ENCODE results near the gene CD209. TPM values are rescaled to one million over a fixed set of nuclear protein-coding genes. Genes with fewer than 3 reads are reported as not detected.

The CD209 gene
- total RNA-seq, 6 experiments from 2014 or later = not detected

DNA sequence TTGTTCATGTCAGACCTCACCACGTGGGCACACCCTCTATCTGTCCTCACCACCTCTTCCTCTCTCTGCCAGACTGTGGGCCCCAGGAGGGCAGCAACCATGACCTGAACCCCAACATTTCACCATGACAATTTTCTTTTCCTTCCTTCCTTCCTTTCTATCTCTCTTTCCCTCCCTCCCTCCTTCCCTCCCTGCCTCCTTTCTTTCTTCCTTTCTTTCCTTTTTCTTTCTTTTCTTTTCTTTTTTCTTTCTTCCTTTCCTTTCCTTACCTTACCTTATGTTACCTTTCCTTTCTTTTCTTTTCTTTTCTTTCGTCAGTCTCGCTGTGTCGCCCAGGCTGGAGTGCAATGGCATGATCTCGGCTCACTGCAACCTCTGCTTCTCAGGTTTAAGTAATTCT, 36.7 kb downstream of the CD209 start:
- Mint-ChIP-seq H3K27me3 (ENCODE audit: insufficient read depth) (peaks cover 13% of the 10 kb centered on the region), H3K27ac (no peak overlapping the region), H3K9me3 (no peaks in the 10 kb centered on the region), H3K4me1 (ENCODE audit: low read depth) (no peaks in the 10 kb centered on the region), H3K4me3 (no peak overlapping the region), H3K36me3 (ENCODE audit: low read depth) (no peaks in the 10 kb centered on the region)
- DNase-seq = no peak
- TF ChIP-seq, protein P1, sequence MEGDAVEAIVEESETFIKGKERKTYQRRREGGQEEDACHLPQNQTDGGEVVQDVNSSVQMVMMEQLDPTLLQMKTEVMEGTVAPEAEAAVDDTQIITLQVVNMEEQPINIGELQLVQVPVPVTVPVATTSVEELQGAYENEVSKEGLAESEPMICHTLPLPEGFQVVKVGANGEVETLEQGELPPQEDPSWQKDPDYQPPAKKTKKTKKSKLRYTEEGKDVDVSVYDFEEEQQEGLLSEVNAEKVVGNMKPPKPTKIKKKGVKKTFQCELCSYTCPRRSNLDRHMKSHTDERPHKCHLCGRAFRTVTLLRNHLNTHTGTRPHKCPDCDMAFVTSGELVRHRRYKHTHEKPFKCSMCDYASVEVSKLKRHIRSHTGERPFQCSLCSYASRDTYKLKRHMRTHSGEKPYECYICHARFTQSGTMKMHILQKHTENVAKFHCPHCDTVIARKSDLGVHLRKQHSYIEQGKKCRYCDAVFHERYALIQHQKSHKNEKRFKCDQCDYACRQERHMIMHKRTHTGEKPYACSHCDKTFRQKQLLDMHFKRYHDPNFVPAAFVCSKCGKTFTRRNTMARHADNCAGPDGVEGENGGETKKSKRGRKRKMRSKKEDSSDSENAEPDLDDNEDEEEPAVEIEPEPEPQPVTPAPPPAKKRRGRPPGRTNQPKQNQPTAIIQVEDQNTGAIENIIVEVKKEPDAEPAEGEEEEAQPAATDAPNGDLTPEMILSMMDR (IDR thresholded peaks at IDR 0.05) = no peak

DNA sequence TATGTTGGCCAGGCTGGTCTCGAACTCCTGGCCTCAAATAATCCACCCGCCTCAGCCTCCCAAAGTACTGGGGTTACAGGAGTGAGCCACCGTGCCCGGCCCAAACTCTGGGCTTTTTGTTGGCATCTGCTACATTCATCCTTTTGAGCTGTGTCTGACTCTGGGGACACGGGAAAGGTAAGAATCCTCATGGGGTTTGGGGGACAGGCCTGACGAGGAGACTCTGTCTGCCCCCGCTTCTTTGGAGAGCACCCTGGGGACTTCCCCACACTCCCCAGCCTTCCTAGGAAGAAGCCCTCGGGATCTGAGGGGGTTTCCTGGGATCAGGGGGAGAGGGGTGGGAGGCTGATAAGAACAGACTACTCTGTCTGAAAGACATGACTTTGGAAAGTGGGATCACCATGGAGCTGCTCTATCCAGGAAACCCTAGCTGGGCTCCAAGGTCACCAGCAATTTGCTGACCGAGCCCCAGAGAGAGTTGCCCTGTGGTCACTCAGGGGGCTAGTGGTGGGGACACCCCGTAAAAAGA, 37.3 kb downstream of the CD209 start:
- H3K4me3 Mint-ChIP-seq = no peak overlapping the region
- TF ChIP-seq, protein P1 (IDR thresholded peaks at IDR 0.05) = no peak
- DNase-seq = no peak
- H3K4me1 Mint-ChIP-seq (ENCODE audit: low read depth) = no peaks in the 10 kb centered on the region
- no peak overlapping the region for H3K27ac Mint-ChIP-seq
- peaks cover 11% of the 10 kb centered on the region for H3K27me3 Mint-ChIP-seq (ENCODE audit: insufficient read depth)
- H3K9me3 Mint-ChIP-seq = no peaks in the 10 kb centered on the region
- no peaks in the 10 kb centered on the region for H3K36me3 Mint-ChIP-seq (ENCODE audit: low read depth)

DNA sequence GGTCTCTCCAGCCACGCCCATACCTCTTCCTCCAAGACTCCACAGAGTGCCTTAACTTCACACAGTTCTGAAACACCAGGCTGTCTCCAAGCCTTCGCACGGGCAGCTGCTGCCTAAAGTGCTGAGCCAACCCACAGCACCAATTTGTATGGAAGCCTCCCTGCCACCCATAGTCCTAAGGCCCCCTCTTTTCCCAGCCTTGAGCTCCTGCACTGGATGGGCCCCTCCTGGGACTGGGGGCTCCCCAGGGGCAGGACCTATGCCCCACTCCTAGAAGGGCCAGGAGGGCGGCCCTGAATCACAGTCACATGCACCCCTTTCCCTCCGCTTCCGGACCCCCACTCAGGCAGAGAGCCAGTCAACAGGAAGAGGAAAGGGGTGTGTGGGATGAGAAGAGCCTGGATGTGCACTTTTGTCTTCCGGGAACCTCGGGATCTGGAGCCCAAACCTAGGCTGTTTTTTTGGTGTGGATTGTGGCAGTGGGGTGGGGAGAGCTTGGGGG, 40.3 kb downstream of the CD209 start:
- no peak for DNase-seq
- TF ChIP-seq, protein P1 (IDR thresholded peaks at IDR 0.05) = no peak
- Mint-ChIP-seq H3K9me3 (no peaks in the 10 kb centered on the region), H3K4me1 (ENCODE audit: low read depth) (no peaks in the 10 kb centered on the region), H3K27ac (no peak overlapping the region), H3K27me3 (ENCODE audit: insufficient read depth) (peaks cover 16% of the 10 kb centered on the region), H3K36me3 (ENCODE audit: low read depth) (no peaks in the 10 kb centered on the region), H3K4me3 (no peak overlapping the region)

DNA sequence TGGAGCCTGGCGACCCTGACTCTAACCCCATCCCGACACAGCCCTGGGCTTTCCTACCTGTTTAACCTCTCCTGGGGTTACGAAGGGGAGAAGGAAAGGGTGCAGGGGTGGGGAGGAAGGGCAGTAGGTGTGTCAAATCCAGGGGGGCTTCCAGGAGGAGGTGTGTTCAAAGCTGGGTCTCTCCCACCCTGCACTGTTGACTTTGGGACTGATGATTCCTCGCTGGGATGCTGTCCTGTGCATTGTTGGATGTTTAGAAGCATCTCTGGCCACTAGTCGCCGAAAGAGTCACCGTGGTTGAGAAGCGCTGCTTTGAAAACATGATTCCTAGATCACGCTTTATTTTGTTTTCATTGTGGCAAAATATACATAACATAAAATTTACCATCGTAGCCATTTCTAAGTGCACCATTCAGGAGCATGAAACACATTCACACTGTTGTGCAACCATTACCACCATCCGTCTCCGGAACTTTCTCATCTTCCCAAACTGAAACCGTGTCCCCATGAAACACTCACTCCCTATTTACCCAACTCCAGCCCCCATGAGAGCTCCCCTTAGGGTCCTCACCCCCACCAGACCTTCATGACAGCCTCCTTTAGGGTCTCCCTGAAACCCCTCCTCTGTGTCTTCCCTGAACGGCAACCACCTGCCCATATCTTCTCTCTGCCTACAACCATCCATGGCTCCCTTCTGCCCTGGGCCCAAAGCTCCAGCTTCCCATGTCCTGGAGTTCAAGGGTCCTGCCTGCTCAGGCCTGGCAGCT, 41.0 kb downstream of the CD209 start:
- no peak overlapping the region for H3K4me3 Mint-ChIP-seq
- DNase-seq = no peak
- no peak overlapping the region for H3K27ac Mint-ChIP-seq
- TF ChIP-seq, protein P1 (IDR thresholded peaks at IDR 0.05) = no peak
- no peaks in the 10 kb centered on the region for H3K4me1 Mint-ChIP-seq (ENCODE audit: low read depth)
- no peaks in the 10 kb centered on the region for H3K36me3 Mint-ChIP-seq (ENCODE audit: low read depth)
- H3K9me3 Mint-ChIP-seq = no peaks in the 10 kb centered on the region
- H3K27me3 Mint-ChIP-seq (ENCODE audit: insufficient read depth) = peaks cover 17% of the 10 kb centered on the region

- Mint-ChIP-seq H3K27ac (no peak overlapping the region), H3K27me3 (ENCODE audit: insufficient read depth) (peaks cover 15% of the 10 kb centered on the region), H3K9me3 (no peaks in the 10 kb centered on the region), H3K4me3 (no peak overlapping the region), H3K36me3 (ENCODE audit: low read depth) (no peaks in the 10 kb centered on the region), H3K4me1 (ENCODE audit: low read depth) (no peaks in the 10 kb centered on the region)
- DNase-seq = no peak
- TF ChIP-seq, protein P1 (IDR thresholded peaks at IDR 0.05) = no peak
Measured at GRCh38 chr19:7705387-7706187, 41.7 kb downstream of the CD209 start.

Measured in HFFc6 (cell line).